SK-N-SH (cell line): ENCODE data around the gene NRCAM. TPM values are rescaled to one million over a fixed set of nuclear protein-coding genes. Genes with fewer than 3 reads are reported as not detected.

Experiments used
- CTCF ChIA-PET: fragments of 300-600, 350-600 bp; formaldehyde crosslinking; extraction: SDS; loops from one replicate; lab custom pipeline; 2021; lab: Yijun Ruan, JAX
- POLR2A ChIA-PET: fragments of 350-600 bp; sonication (Branson Sonifier 250); formaldehyde crosslinking; extraction: SDS; loops from one replicate; lab custom pipeline; 2020; ENCODE audit warnings: antibody characterized with exemption, inconsistent platforms; lab: Yijun Ruan, JAX
- DNase-seq: peaks from one replicate; pipeline ENCODE4 v3.0.0; 2012
- H2AFZ ChIP-seq: fragments of 200-600 bp; sonication (generic); 2 replicates; pipeline ENCODE4 v1.8.1; 2016; ENCODE audit warnings: antibody characterized with exemption, mild to moderate bottlenecking, low read depth
- H3F3A ChIP-seq: fragments of 200-600 bp; sonication (generic); replicated peaks from 2 replicates; pipeline ENCODE3; 2016; ENCODE audit warnings: antibody characterized with exemption, mild to moderate bottlenecking; ENCODE audit not compliant: insufficient read depth
- H3K27ac ChIP-seq, 2 experiments: fragments of 200-500 bp in 1 of 2; fragments of 200-600 bp in 1 of 2; sonication (Bioruptor generic) in 1 of 2; sonication (generic), shearing (Covaris generic) in 1 of 2; 2 replicates each; pipeline versions ENCODE4 v1.5.1 to v1.6.1; 2014 to 2016; ENCODE audit warnings: low read depth in 2 of 2, inconsistent platforms in 1 of 2, low read length in 1 of 2, mild to moderate bottlenecking in 1 of 2, mixed read lengths in 1 of 2
- H3K27me3 ChIP-seq: fragments of 200-600 bp; sonication (generic), shearing (Covaris generic); 2 replicates; pipeline ENCODE4 v1.6.1; 2016; ENCODE audit warnings: mixed run types; ENCODE audit not compliant: insufficient read depth
- H3K36me3 ChIP-seq, 2 experiments: fragments of 200-500 bp in 1 of 2; fragments of 200-600 bp in 1 of 2; sonication (Bioruptor generic) in 1 of 2; sonication (generic) in 1 of 2; replicated peaks in 1 of 2; 2 replicates each; pipeline versions ENCODE3 to v1.5.1; 2014 to 2016; ENCODE audit warnings: low read length in 1 of 2, mild to moderate bottlenecking in 1 of 2; ENCODE audit not compliant: insufficient read depth in 2 of 2, control insufficient read depth in 1 of 2
- H3K4me1 ChIP-seq, 2 experiments: fragments of 200-500 bp in 1 of 2; fragments of 200-600 bp in 1 of 2; sonication (Bioruptor generic) in 1 of 2; sonication (generic), shearing (Covaris generic) in 1 of 2; 2 replicates each; pipeline versions ENCODE4 v1.5.1 to v1.6.1; 2014 to 2016; ENCODE audit warnings: low read depth in 1 of 2, low read length in 1 of 2, mixed run types in 1 of 2; ENCODE audit not compliant: insufficient read depth in 2 of 2, control insufficient read depth in 1 of 2
- H3K4me2 ChIP-seq: fragments of 200-600 bp; sonication (generic), shearing (Covaris generic); 2 replicates; pipeline ENCODE4 v1.6.1; 2017; ENCODE audit warnings: mixed run types
- H3K4me3 ChIP-seq, 2 experiments: fragments of 200-500 bp in 1 of 2; fragments of 200-600 bp in 1 of 2; sonication (Bioruptor generic) in 1 of 2; sonication (generic), shearing (Covaris generic) in 1 of 2; 2 replicates each; pipeline versions ENCODE4 v1.5.1 to v1.8.1; 2014 to 2016; ENCODE audit warnings: low read depth in 2 of 2, inconsistent platforms in 1 of 2, low read length in 1 of 2, mild to moderate bottlenecking in 1 of 2, mixed read lengths in 1 of 2, moderate library complexity in 1 of 2
- H3K79me2 ChIP-seq: fragments of 200-600 bp; sonication (generic); 2 replicates; pipeline ENCODE4 v1.8.1; 2017; ENCODE audit warnings: mild to moderate bottlenecking; ENCODE audit not compliant: insufficient read depth
- H3K9ac ChIP-seq: fragments of 200-600 bp; sonication (generic); 2 replicates; pipeline ENCODE4 v1.6.1; 2017; ENCODE audit warnings: mixed run types
- H3K9me2 ChIP-seq: fragments of 200-600 bp; sonication (generic); 2 replicates; pipeline ENCODE4 v1.6.1; 2017; ENCODE audit warnings: mixed run types
- H3K9me3 ChIP-seq: fragments of 200-600 bp; sonication (generic); 2 replicates; pipeline ENCODE4 v1.6.1; 2017; ENCODE audit warnings: mixed run types, mild to moderate bottlenecking, moderate library complexity
- H4K20me1 ChIP-seq: fragments of 200-600 bp; sonication (generic); 2 replicates; pipeline ENCODE4 v1.6.1; 2017; ENCODE audit warnings: mild to moderate bottlenecking, mixed run types; ENCODE audit not compliant: insufficient read depth
- CHD2 ChIP-seq: fragments of 150-350 bp; IDR thresholded peaks from 2 replicates; pipeline ENCODE4 v1.6.1; 2018; ENCODE audit warnings: low read length; ENCODE audit not compliant: partially characterized antibody
- ELF1 ChIP-seq: IDR thresholded peaks from 2 replicates; pipeline ENCODE4 v1.4.0; 2012
- EP300 ChIP-seq, 2 experiments: IDR thresholded peaks; 2 replicates each; pipeline versions ENCODE4 v1.4.0 to v1.6.1; 2012; ENCODE audit warnings: borderline replicate concordance in 1 of 2, low read depth in 1 of 2, low read length in 1 of 2
- FOSL2 ChIP-seq: IDR thresholded peaks from 2 replicates; pipeline ENCODE4 v1.4.0; 2012; ENCODE audit warnings: low read depth, mild to moderate bottlenecking, moderate library complexity, borderline replicate concordance
- FOXJ3 ChIP-seq: sonication (generic); formaldehyde crosslinking; IDR thresholded peaks from 2 replicates; pipeline ENCODE4 v1.5.1; 2020; ENCODE audit warnings: mild to moderate bottlenecking, missing genetic modification reagents
- FOXM1 ChIP-seq: IDR thresholded peaks from 2 replicates; pipeline ENCODE4 v1.4.0; 2012; ENCODE audit warnings: low read depth, mild to moderate bottlenecking
- GATA2 ChIP-seq: sonication (generic); formaldehyde crosslinking; IDR thresholded peaks from 2 replicates; pipeline ENCODE4 v1.5.0; 2020; ENCODE audit warnings: mild to moderate bottlenecking, missing genetic modification reagents
- IRF3 ChIP-seq: fragments of 150-350 bp; IDR thresholded peaks from 2 replicates; pipeline ENCODE4 v1.6.1; 2016; ENCODE audit warnings: mild to moderate bottlenecking, low read depth, low read length
- JUND ChIP-seq: IDR thresholded peaks from 2 replicates; pipeline ENCODE4 v1.4.0; 2012
- NFIC ChIP-seq: IDR thresholded peaks from 2 replicates; pipeline ENCODE4 v1.4.0; 2012; ENCODE audit warnings: borderline replicate concordance
- POLR2AphosphoS5 ChIP-seq: IDR thresholded peaks from 2 replicates; pipeline ENCODE4 v1.6.1; 2012; ENCODE audit warnings: low read depth, low read length
- RAD21 ChIP-seq: IDR thresholded peaks from 2 replicates; pipeline ENCODE4 v1.6.1; 2012; ENCODE audit warnings: mild to moderate bottlenecking, low read length
- RCOR1 ChIP-seq: fragments of 150-350 bp; IDR thresholded peaks from 2 replicates; pipeline ENCODE4 v1.6.1; 2017; ENCODE audit warnings: antibody characterized with exemption, low read length
- RFX5 ChIP-seq: IDR thresholded peaks from 2 replicates; pipeline ENCODE4 v1.6.1; 2012; ENCODE audit warnings: mild to moderate bottlenecking, improper control_type of control experiment, low read length
- RXRA ChIP-seq: IDR thresholded peaks from 2 replicates; pipeline ENCODE4 v1.4.0; 2012; ENCODE audit warnings: low read depth, mild to moderate bottlenecking, borderline replicate concordance
- SIN3A ChIP-seq: IDR thresholded peaks from 2 replicates; pipeline ENCODE4 v1.6.1; 2012; ENCODE audit warnings: low read depth, mild to moderate bottlenecking, low read length, moderate library complexity, borderline replicate concordance
- SMC3 ChIP-seq: IDR thresholded peaks from 2 replicates; pipeline ENCODE4 v1.6.1; 2012; ENCODE audit warnings: low read depth, low read length, improper control_type of control experiment
- TCF12 ChIP-seq: IDR thresholded peaks from 2 replicates; pipeline ENCODE4 v1.4.0; 2012
- ZBTB33 ChIP-seq: IDR thresholded peaks from 2 replicates; pipeline ENCODE4 v1.4.0; 2012; ENCODE audit warnings: low read depth, borderline replicate concordance
- WGBS: methylation state at CpG from one replicate; pipeline ENCODE4 v1.1.6; 2017; ENCODE audit warnings: low lambda C conversion rate; 5-methylcytosine and 5-hydroxymethylcytosine counted together
- polyA plus RNA-seq, 3 experiments: library from polyadenylated mRNA; depleted of rRNA; stranded (reverse); fragments of >200 nt; gene quantifications; 2 replicates each; pipeline ENCODE4 v1.2.3, GENCODE V29; 2012
- TF ChIP-seq, protein P1 (sequence below): IDR thresholded peaks from 2 replicates; pipeline ENCODE4 v1.4.0; 2012; ENCODE audit warnings: low read depth
- TF ChIP-seq, protein P2 (sequence below): IDR thresholded peaks from 2 replicates; pipeline ENCODE4 v1.4.0; 2012; ENCODE audit warnings: low read depth, borderline replicate concordance

The NRCAM gene
- polyA plus RNA-seq, 1 of the 3 experiments (the other 2 are of a cell fraction), result 1.1 TPM

DNA sequence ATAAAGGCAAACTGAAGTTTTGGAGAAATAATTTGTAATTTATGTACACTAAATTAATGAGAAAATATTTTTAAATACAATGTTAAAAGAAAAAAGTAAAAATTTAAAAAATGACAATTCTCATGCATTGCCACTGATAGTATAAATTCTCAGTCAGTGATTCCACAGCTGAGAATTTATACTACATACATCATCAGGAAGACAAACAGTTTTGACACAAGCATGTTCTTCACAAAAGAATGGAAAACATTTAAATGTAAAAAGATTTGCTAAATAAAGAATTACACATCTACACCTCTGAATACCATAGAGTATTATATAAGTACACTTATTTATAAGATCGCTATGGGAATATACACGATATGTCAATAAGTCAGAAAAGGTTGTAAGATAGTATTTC is 225.0 kb downstream of the NRCAM start (continued):
- TF ChIP-seq ZBTB33 (no peak), RXRA (no peak), POLR2AphosphoS5 (no peak), JUND (no peak), CHD2 (no peak)
- TF ChIP-seq, protein P1, sequence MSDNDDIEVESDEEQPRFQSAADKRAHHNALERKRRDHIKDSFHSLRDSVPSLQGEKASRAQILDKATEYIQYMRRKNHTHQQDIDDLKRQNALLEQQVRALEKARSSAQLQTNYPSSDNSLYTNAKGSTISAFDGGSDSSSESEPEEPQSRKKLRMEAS, result no peak
- TF ChIP-seq, protein P2, sequence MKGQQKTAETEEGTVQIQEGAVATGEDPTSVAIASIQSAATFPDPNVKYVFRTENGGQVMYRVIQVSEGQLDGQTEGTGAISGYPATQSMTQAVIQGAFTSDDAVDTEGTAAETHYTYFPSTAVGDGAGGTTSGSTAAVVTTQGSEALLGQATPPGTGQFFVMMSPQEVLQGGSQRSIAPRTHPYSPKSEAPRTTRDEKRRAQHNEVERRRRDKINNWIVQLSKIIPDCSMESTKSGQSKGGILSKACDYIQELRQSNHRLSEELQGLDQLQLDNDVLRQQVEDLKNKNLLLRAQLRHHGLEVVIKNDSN, result no peak

DNA sequence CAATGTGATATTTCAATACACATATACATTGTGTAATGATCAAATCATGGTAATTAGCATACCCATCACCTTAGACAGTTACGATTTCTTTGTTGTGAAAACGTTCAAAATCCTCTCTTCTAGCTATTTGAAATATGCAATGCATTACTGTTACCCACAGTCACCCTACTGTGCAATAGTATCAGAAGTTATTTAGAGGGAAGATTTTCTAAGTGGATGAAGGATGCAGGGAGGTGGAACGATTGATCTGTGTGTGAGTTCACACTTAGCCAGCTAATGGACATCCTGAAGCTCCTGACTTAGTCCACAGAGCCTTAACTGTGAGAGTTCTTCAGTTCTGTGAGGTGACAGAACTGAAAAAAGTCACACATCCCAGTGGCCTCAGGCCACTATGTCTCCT is 228.9 kb downstream of the NRCAM start:
- no peak for DNase-seq
- no peak overlapping the region for H3K4me3 ChIP-seq
- WGBS, result 68% methylated on average over 3 of the region's 3 CpGs

More for the DNA sequence above, 228.9 kb downstream of the NRCAM start:
- CTCF ChIA-PET, result interaction anchor here (1.0 to 2.2 kb wide), 4 partner anchors 9 to 46 kb away, joined by 3 to 9 read pairs (median 7); no protein-coding TSS in a partner anchor
- Histone ChIP-seq H2AFZ (no peak overlapping the region), H4K20me1 (no peaks in the 10 kb centered on the region), H3K79me2 (no peaks in the 10 kb centered on the region), H3K4me2 (no peak overlapping the region), H3K9ac (no peak overlapping the region), H3K4me1 (peaks cover 2 to 8% of the 10 kb centered on the region in 2 experiments; a peak in 3 of 4 replicates), H3F3A (no peaks in the 10 kb centered on the region), H3K27me3 (no peaks in the 10 kb centered on the region), H3K27ac (no peak overlapping the region; a peak in 1 of 4 replicates), H3K36me3 (peaks cover 0 to 28% of the 10 kb centered on the region in 2 experiments), H3K9me2 (no peaks in the 10 kb centered on the region), H3K9me3 (no peaks in the 10 kb centered on the region)
- POLR2A ChIA-PET, result interaction anchor here (1.8 kb wide), 1 partner anchor 9 kb away, joined by 4 read pairs; no protein-coding TSS in a partner anchor
- TF ChIP-seq IRF3 (no peak), RXRA (no peak), TCF12 (no peak), RFX5 (no peak), ELF1 (no peak), GATA2 (CRISPR knock-in tag) (no peak), POLR2AphosphoS5 (no peak), SMC3 (no peak), FOSL2 (no peak), RAD21 (no peak), FOXM1 (no peak), EP300 (IDR thresholded peaks at IDR 0.05; ENCODE audit: borderline replicate concordance in 1 of 2, low read depth in 1 of 2, low read length in 1 of 2) (no peak), CHD2 (no peak), RCOR1 (no peak), FOXJ3 (no peak), SIN3A (no peak), NFIC (no peak)
- TF ChIP-seq, protein P2, result no peak
- TF ChIP-seq, protein P1, result no peak
